Midbrain (tissue), 1 donor: ENCODE measurements around the gene CHD1L.
"Not testable (repeated sequence)": the region's sequence is repeated elsewhere in the genome, so short reads cannot be mapped to it uniquely, and the experiment has no call there.

Experiments used
- DNase-seq: peaks from one replicate; lab custom pipeline; 2025; lab: John Stamatoyannopoulos, UW

Gene CHD1L

DNA sequence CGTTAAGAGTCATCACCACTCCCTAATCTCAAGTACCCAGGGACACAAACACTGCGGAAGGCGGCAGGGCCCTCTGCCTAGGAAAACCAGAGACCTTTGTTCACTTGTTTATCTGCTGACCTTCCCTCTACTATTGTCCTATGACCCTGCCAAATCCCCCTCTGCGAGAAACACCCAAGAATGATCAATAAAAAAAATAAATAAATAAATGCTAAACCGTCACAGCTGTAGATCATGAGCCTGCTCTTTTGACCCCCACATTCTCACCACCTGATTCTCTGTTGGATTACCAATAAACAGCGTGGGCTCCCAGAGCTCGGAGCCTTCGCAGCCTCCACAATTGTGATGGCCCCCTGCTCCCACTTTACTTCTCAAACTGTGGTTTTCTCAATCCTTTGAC is 8.6 kb upstream of the CHD1L start:
- DNase-seq = not testable (repeated sequence)

DNA sequence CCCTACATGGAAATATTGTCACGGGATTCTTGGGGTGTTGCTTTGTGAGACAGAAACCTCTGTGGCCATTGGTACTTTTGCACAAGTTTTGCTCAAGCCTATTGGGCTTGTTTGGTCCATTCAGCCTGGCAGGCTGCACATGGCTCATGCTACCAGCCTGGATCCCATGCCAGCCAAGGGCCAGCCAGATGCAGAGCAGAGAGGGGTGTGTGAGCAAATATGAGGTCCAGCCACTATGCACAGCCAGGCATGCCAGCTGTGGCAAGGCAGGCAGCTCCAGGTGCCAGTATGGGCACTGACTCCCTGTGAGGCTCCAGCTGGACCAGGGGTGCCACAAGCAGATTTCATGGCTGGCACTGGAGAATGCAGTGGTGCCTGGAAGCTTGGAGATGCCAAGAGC is 6.7 kb upstream of the CHD1L start:
- no peak for DNase-seq

- no peak for DNase-seq
Observed at GRCh38 chr1:147236448-147236847, 6.0 kb upstream of the CHD1L start.

GRCh38 chr1:147236959-147237791 is 5.3 kb upstream of the CHD1L start:
- no peak for DNase-seq

GRCh38 chr1:147238053-147238902 is 4.2 kb upstream of the CHD1L start:
- DNase-seq = no peak

- no peak for DNase-seq
Observed at GRCh38 chr1:147238925-147239820, 3.3 kb upstream of the CHD1L start.

DNA sequence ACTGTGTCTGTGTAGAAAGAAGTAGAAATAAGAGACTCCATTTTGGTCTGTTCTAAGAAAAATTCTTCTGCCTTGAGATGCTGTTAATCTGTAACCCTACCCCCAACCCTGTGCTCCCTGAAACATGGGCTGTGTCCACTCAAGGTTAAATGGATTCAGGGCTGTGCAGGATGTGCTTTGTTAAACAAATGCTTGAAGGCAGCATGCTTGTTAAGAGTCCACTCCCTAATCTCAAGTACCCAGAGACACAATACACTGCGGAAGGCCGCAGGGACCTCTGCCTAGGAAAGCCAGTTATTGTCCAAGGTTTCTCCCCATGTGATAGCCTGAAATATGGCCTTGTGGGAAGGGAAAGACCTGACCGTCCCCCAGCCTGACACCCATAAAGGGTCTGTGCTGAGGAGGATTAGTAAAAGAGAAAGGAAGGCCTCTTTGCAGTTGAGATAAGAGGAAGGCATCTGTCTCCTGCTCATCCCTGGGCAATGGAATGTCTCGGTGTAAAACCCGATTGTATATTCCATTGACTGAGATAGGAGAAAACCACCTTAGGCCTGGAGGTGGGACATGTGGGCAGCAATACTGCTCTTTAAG is 2.3 kb upstream of the CHD1L start:
- DNase-seq = not testable (repeated sequence)

GRCh38 chr1:147241934-147242448 is 493 bp upstream of the CHD1L start:
- DNase-seq = no peak

- peak; percentile 35 for DNase-seq
Observed at GRCh38 chr1:147243228-147243685, 773 bp downstream of the CHD1L start.

DNA sequence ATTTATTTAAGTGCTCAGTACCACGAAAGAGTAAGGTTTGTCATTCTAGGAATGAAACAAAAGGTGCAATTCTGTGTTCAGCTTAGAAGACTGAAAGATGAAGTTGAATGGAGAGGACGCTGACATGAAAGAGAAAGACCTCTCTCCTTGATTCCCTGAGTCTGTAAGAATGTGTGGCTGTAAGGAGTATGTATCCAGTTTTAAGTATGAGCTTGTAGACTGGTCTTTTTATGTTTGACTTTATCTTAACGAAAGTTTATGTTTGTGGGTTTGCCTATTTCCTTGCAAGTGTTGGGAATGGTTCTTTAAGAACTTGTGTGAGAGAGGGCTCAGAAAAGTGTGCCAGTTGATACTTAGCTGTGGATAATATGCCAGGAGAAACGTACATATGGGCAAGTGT is 1.4 kb downstream of the CHD1L start:
- DNase-seq = no peak

DNA sequence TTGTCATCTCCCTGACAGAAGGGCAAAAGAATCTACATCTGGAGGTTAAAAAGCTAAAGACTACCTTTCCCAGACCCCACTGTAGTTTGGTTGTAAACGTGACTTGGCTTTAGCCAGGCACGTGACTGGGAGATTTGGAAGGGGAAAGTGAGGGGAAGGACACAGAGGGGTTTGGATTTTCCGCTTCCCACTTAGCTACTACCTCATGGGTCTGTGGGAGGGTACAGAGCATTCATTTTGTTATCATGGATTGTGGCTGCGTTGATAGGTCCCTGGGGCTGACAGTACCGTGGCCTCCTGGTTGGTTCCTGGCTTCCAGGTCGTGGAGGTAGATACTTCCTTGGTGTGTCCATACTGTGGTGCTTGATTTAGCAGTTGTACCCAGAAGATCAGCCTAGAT is 2.6 kb downstream of the CHD1L start:
- DNase-seq = no peak

DNA sequence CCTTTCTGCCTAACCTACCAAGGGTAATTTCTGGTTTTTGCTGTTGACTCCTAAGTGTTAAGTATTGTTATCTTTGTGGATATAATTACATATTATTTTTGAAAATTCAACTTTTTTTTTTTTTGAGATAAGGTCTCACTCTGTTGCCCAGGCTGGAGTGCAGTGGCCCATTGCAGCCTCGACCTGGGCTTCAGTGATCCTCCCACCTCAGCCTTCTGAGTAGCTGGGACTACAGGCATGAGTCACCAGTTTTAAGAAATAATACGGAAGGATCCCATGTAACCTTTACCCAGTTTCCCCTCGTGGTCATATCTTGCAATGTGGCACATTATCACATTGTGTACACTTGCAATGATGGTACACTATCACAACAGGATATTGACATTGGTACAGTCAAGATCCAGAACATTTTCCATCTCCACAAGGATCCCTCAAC is 3.1 kb downstream of the CHD1L start:
- no peak for DNase-seq

DNA sequence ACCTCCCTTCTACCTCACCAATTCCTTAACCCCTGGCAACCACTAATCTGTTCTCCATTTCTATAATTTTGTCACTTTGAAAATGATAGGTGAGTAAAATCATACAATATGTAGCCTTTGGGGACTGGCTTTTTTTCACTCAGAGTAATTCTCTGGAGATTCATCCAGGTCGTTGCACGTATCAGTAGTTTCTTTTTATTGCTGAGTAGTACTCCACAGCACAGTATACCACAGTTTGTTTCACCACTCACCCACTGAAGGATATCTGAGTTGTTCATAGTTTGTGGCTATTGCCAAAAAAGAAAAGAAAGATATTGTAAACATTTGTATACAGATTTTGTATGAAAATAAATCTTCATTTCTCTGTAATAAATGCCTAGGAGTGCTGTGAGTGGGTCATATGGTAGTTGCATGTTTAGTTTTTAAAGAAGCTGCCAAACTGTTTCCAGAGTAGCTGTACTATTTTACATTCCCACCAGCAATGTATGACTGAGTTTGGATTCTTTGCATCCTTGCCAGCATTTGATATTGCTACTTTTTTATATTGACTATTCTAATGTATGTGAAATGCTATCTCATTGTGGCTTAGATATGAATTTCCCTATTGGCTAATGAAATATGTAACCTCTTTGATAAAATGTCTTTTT is 3.7 kb downstream of the CHD1L start:
- no peak for DNase-seq

GRCh38 chr1:147246910-147247655 is 4.6 kb downstream of the CHD1L start:
- peak; percentile 33 for DNase-seq

DNA sequence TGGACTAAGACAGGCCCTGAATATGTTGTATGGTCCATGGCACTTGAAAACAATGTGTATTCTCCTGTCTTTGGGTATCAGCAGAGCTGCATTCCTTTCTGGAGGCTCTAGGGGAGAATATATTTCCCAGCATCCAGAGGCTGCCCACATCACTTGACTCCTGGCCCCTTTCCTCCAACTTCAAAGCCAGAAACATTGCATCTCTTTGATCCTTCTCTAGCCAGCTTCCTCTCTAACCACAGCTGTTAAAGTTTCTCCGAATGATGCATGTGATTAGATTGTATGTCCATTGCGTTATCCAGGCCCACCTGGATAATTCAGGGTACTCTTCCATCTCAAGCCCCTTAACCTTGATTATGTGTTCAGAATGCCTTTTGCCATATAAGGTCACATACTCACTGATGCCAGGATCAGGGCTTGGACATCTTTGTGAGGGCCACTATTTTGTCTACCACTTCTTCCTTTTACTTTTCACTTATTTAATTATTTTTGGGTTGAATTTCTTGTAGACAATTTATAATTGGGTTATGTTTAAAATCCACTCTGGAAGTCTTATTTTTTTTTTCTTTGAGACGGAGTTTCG is 5.3 kb downstream of the CHD1L start:
- no peak for DNase-seq

DNA sequence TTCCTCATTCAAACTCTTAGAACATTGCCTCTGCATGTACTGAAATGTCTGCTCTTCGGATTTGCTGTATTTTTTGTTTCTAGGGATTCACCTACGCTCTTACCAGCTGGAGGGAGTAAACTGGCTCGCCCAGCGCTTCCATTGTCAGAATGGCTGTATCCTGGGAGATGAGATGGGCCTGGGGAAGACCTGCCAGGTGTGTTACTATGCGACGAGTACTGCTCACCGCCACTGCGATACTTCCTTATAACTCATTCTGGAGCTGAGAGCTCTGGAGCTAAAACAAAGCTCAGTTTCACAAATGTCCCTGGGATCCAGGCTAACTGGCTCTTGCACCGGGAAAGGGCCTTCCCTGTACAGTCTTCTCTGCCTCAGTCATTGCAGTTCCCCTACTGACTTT is 10.1 kb downstream of the CHD1L start:
- DNase-seq = no peak

DNA sequence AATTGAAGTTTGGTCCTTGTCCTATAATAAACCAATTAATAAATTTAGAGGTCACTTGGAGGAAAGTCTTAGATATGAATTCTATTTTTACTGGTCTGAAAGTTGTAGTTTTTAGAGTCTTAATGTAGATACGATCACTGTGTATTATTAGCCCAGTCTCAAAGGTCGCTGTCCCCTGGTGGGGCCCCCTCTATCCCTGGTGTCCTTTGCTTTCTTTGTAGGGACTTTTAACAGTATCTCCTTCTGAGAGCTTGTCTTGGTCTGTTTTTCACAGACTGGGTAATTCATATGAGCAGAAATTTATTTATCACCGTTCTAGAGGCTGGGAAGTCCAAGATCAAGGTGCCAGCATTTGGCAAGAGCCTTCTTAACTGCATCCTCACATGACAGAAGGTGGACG is 18.5 kb downstream of the CHD1L start:
- no peak for DNase-seq

GRCh38 chr1:147264158-147264768 is 21.8 kb downstream of the CHD1L start:
- no peak for DNase-seq

DNA sequence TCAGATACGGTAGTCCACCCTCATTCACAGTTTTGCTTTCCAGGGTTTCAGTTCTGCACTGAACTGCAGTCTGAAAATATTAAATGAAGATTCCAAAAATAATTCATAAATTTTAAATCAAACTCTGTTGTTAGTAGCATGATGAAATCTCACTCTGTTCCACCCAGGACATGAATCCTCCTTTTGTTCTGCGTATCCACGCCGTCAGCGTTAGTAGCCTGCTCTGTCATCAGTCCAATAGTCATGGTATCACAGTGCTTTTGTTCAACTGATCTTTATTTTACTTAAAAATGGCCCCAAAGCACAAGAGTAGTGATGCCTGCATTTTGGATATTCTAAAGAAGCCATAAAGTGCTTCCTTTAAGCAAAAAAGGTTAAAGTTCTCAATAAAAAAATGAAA is 23.9 kb downstream of the CHD1L start:
- peak; percentile 60 for DNase-seq
